Prostate gland (tissue), 2 donors: ENCODE data around the gene FRK. TPM values are rescaled to one million over a fixed set of nuclear protein-coding genes. Genes with fewer than 3 reads are reported as not detected.

Experiments
- DNase-seq: peaks from one replicate; pipeline ENCODE4 v3.0.0-alpha.2; 2019; ENCODE audit warnings: low spot score
- H3K27ac ChIP-seq, 2 donors: fragments of 200-600 bp; sonication (generic); 2 replicates each; pipeline ENCODE4 v1.5.1; 2017 to 2019
- H3K27me3 ChIP-seq: fragments of 200-600 bp; sonication (generic); replicated peaks from 2 replicates; pipeline ENCODE4 v1.5.1; 2019; ENCODE audit not compliant: insufficient read depth
- H3K36me3 ChIP-seq, 2 donors: fragments of 200-600 bp; sonication (generic); 1 replicate in 1 of 2; 2 replicates in 1 of 2; pipeline versions ENCODE4 v1.5.1 to v1.8.1; 2017 to 2019
- H3K4me1 ChIP-seq: fragments of 200-600 bp; sonication (generic); replicated peaks from 2 replicates; pipeline ENCODE4 v1.5.1; 2019
- H3K4me3 ChIP-seq, 2 donors: fragments of 200-600 bp; sonication (generic); 2 replicates each; pipeline ENCODE4 v1.5.1; 2017 to 2019
- H3K9me3 ChIP-seq: fragments of 200-600 bp; sonication (generic); 2 replicates; pipeline ENCODE4 v1.5.1; 2017
- CTCF ChIP-seq, 4 experiments: fragments of 200-600 bp in 2 of 4; fragments of 450-650 bp in 2 of 4; sonication (generic) in 2 of 4; IDR thresholded peaks; 1 replicate in 3 of 4; 2 replicates in 1 of 4; pipeline ENCODE4 v1.5.1; 2016 to 2019; ENCODE audit warnings: antibody characterized with exemption in 4 of 4, mild to moderate bottlenecking in 2 of 4, moderate library complexity in 2 of 4
- POLR2A ChIP-seq: fragments of 450-650 bp; IDR thresholded peaks from one replicate; pipeline ENCODE4 v1.6.1; 2016; ENCODE audit warnings: antibody characterized with exemption, mild to moderate bottlenecking
- POLR2AphosphoS5 ChIP-seq: sonication (generic); formaldehyde crosslinking; IDR thresholded peaks from one replicate; pipeline ENCODE4 v1.6.1; 2017; ENCODE audit warnings: antibody characterized with exemption
- WGBS: methylation state at CpG from one replicate; pipeline ENCODE4 v1.1.5; 2018; 5-methylcytosine and 5-hydroxymethylcytosine counted together
- intact Hi-C: fragments of 100-400 bp; cut with DNase I; formaldehyde crosslinking; loops from one replicate; pipeline ENCODE4 v1.14.2; 2022
- total RNA-seq, 2 donors: library from RNA; depleted of rRNA; stranded (reverse); fragments of >200 nt; gene quantifications; one replicate each; pipeline ENCODE4 v1.1.0, GENCODE V29; 2016

Gene FRK
- total RNA-seq, 2 donors from 2014 or later = 3.2 to 6.9 TPM

- no peak for DNase-seq
- H3K27ac ChIP-seq = no peak overlapping the region
- no peak overlapping the region for H3K4me3 ChIP-seq
- no peaks in the 10 kb centered on the region for H3K9me3 ChIP-seq
- no peaks in the 10 kb centered on the region for H3K27me3 ChIP-seq
- TF ChIP-seq CTCF (IDR thresholded peaks at IDR 0.05) (no peak), POLR2AphosphoS5 (no peak), POLR2A (no peak)
- intact Hi-C loops = no loop called here
- WGBS = 57% methylated on average over 4 of the region's 4 CpGs
- H3K36me3 ChIP-seq = no peaks in the 10 kb centered on the region
- H3K4me1 ChIP-seq = no peaks in the 10 kb centered on the region
Measured at GRCh38 chr6:116087437-116088027, 26.8 kb upstream of the FRK start.

- H3K4me3 ChIP-seq = no peak overlapping the region
- no peaks in the 10 kb centered on the region for H3K27me3 ChIP-seq
- H3K4me1 ChIP-seq = no peaks in the 10 kb centered on the region
- no peaks in the 10 kb centered on the region for H3K36me3 ChIP-seq
- no peak overlapping the region for H3K27ac ChIP-seq
- 91% methylated on average over 2 of the region's 2 CpGs for WGBS
- no peak for TF ChIP-seq POLR2A
- no peak for TF ChIP-seq POLR2AphosphoS5
- TF ChIP-seq CTCF (IDR thresholded peaks at IDR 0.05) = no peak
- intact Hi-C loops = no loop called here
- no peak for DNase-seq
- no peaks in the 10 kb centered on the region for H3K9me3 ChIP-seq
Measured at GRCh38 chr6:116084284-116084683, 23.6 kb upstream of the FRK start.

DNA sequence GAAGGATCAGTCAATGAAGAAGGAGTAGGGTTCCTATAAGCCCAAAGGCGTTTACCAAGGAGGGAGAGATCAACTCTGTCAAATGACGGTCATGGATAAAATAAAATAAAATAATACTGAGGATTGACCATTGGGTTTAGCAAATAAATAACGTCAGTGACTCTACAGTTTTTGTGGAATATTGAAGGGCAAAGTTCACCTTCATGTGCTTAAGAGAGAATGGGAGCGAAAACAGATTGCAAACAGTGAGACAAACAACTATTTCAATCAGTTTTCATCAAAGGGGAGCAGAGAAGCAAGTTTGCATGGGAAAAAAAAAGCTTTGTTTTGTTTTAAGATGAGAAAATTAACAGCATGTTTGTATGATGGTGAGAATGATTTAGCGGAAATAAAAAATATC, 22.4 kb upstream of the FRK start:
- 86% methylated on average over 5 of the region's 5 CpGs for WGBS
- no peak overlapping the region for H3K4me3 ChIP-seq
- no peak for TF ChIP-seq CTCF (IDR thresholded peaks at IDR 0.05)
- no peak for TF ChIP-seq POLR2AphosphoS5
- TF ChIP-seq POLR2A = no peak
- H3K36me3 ChIP-seq = no peaks in the 10 kb centered on the region
- H3K4me1 ChIP-seq = no peaks in the 10 kb centered on the region
- H3K27ac ChIP-seq = no peak overlapping the region
- no peaks in the 10 kb centered on the region for H3K27me3 ChIP-seq
- no peak for DNase-seq
- intact Hi-C loops = no loop called here
- no peaks in the 10 kb centered on the region for H3K9me3 ChIP-seq

- H3K27ac ChIP-seq = no peak overlapping the region
- intact Hi-C loops = no loop called here
- DNase-seq = no peak
- no peaks in the 10 kb centered on the region for H3K36me3 ChIP-seq
- 98% methylated on average over 3 of the region's 3 CpGs for WGBS
- no peaks in the 10 kb centered on the region for H3K27me3 ChIP-seq
- H3K9me3 ChIP-seq = no peaks in the 10 kb centered on the region
- TF ChIP-seq CTCF (IDR thresholded peaks at IDR 0.05) (no peak), POLR2A (no peak), POLR2AphosphoS5 (no peak)
- H3K4me3 ChIP-seq = no peak overlapping the region
- H3K4me1 ChIP-seq = no peaks in the 10 kb centered on the region
Measured at GRCh38 chr6:116078945-116079344, 18.3 kb upstream of the FRK start.

DNA sequence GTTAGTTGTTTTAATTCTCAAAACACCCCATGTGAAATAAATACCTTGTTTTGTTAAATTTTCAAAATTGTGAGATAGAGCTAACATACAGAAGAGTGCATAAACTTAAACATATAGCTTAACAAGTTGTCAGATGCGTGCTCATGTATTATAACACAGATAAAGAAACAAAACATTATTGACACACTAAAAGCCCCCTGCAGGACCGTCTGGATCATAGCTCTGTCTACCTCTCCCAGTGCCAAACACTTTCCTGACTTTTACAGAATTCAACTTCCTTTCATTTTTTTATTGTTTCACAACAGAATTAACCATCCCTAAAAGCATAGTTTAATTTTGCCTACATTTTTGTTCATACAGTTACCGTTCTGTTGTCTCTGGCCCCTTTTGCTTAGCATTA, 17.8 kb upstream of the FRK start:
- 67% methylated on average over 3 of the region's 3 CpGs for whole genome bisulfite sequencing
- no peaks in the 10 kb centered on the region for H3K36me3 ChIP-seq
- no peaks in the 10 kb centered on the region for H3K9me3 ChIP-seq
- H3K27ac ChIP-seq = no peak overlapping the region
- intact Hi-C loops = no loop called here
- H3K4me3 ChIP-seq = no peak overlapping the region
- DNase-seq = no peak
- H3K27me3 ChIP-seq = no peaks in the 10 kb centered on the region
- no peak for TF ChIP-seq CTCF (IDR thresholded peaks at IDR 0.05)
- TF ChIP-seq POLR2A = no peak
- TF ChIP-seq POLR2AphosphoS5 = no peak
- H3K4me1 ChIP-seq = no peaks in the 10 kb centered on the region
